Activated B cell treated with CpG ODN at 0.5 μM for 24 hours (primary cell): ENCODE results near the gene IGF2R. TPM values are rescaled to one million over a fixed set of nuclear protein-coding genes. Genes with fewer than 3 reads are reported as not detected.

ENCODE experiments used
- ATAC-seq: fragments of 200-7000 bp; cut with Tn5 transposase; one replicate; pipeline ENCODE4 v1.10.0; 2021; ENCODE audit warnings: low read depth, mild to moderate bottlenecking, moderate library complexity
- CTCF ChIA-PET: fragments of 350-600 bp; sonication (Branson Sonifier 250); formaldehyde crosslinking; loops from one replicate; lab custom pipeline; 2021; ENCODE audit warnings: antibody characterized with exemption; lab: Charles Lee
- POLR2A ChIA-PET: fragments of 350-600 bp; sonication (Branson Sonifier 250); formaldehyde crosslinking; loops from one replicate; lab custom pipeline; 2021; ENCODE audit warnings: antibody characterized with exemption; lab: Charles Lee
- DNase-seq: peaks from one replicate; pipeline ENCODE4 v3.0.0; 2022
- H3K27ac Mint-ChIP-seq: one replicate; pipeline ENCODE4 v1.8.0; 2020; ENCODE audit warnings: mixed read lengths
- H3K27me3 Mint-ChIP-seq: one replicate; pipeline ENCODE4 v1.8.0; 2021; ENCODE audit warnings: mixed read lengths
- H3K36me3 Mint-ChIP-seq: one replicate; pipeline ENCODE4 v1.8.0; 2021; ENCODE audit warnings: low read depth, mixed read lengths
- H3K4me1 Mint-ChIP-seq: one replicate; pipeline ENCODE4 v1.8.0; 2021; ENCODE audit warnings: mixed read lengths
- H3K4me3 Mint-ChIP-seq: one replicate; pipeline ENCODE4 v1.8.0; 2020; ENCODE audit warnings: mild to moderate bottlenecking, mixed read lengths
- H3K9me3 Mint-ChIP-seq: one replicate; pipeline ENCODE4 v1.8.0; 2020; ENCODE audit warnings: mixed read lengths
- CTCF ChIP-seq: fragments of 200-600 bp; IDR thresholded peaks from one replicate; pipeline ENCODE4 v1.8.0; 2022; ENCODE audit warnings: antibody characterized with exemption, mild to moderate bottlenecking
- intact Hi-C: fragments of 100-400 bp; cut with micrococcal nuclease; formaldehyde crosslinking; loops from one replicate; pipeline ENCODE4 v1.15.1; 2024
- total RNA-seq: library from RNA; stranded (reverse); gene quantifications from 2 replicates; pipeline ENCODE4 v1.2.3, GENCODE V29; 2022

IGF2R gene
- total RNA-seq, 1 donor from 2014 or later, result 79.5 TPM

- intact Hi-C loops, result no loop called here
- H3K27me3 Mint-ChIP-seq, result no peaks in the 10 kb centered on the region
- H3K36me3 Mint-ChIP-seq, result peaks cover 86% of the 10 kb centered on the region
- peaks cover 40% of the 10 kb centered on the region for H3K4me1 Mint-ChIP-seq
- H3K27ac Mint-ChIP-seq, result peak overlapping the region; percentile 35
- TF ChIP-seq CTCF, result no peak
- H3K9me3 Mint-ChIP-seq, result no peaks in the 10 kb centered on the region
- ATAC-seq (peak; percentile 30), DNase-seq (no peak)
- CTCF ChIA-PET, result no interaction called here
- H3K4me3 Mint-ChIP-seq, result peak overlapping the region; percentile 42
- POLR2A ChIA-PET, result no interaction called here
Measured at GRCh38 chr6:160070427-160070826, 101.5 kb downstream of the IGF2R start.

GRCh38 chr6:160070831-160071230, 101.9 kb downstream of the IGF2R start:
- DNase-seq, result no peak
- H3K4me1 Mint-ChIP-seq, result peaks cover 40% of the 10 kb centered on the region
- ChIA-PET POLR2A (no interaction called here), CTCF (no interaction called here)
- H3K4me3 Mint-ChIP-seq, result peak overlapping the region; percentile 42
- no peaks in the 10 kb centered on the region for H3K27me3 Mint-ChIP-seq
- H3K27ac Mint-ChIP-seq, result peak overlapping the region; percentile 35
- intact Hi-C loops, result no loop called here
- TF ChIP-seq CTCF, result no peak
- no peak for ATAC-seq
- peaks cover 88% of the 10 kb centered on the region for H3K36me3 Mint-ChIP-seq
- no peaks in the 10 kb centered on the region for H3K9me3 Mint-ChIP-seq

GRCh38 chr6:160071805-160072690, 103.2 kb downstream of the IGF2R start:
- no peaks in the 10 kb centered on the region for H3K9me3 Mint-ChIP-seq

GRCh38 chr6:160073272-160073671, 104.4 kb downstream of the IGF2R start:
- Mint-ChIP-seq H3K4me1 (peaks cover 35% of the 10 kb centered on the region), H3K9me3 (no peaks in the 10 kb centered on the region), H3K27ac (no peak overlapping the region), H3K36me3 (peaks cover 91% of the 10 kb centered on the region), H3K4me3 (no peak overlapping the region), H3K27me3 (no peaks in the 10 kb centered on the region)
- DNase-seq (no peak), ATAC-seq (no peak)
- POLR2A ChIA-PET, result no interaction called here
- intact Hi-C loops, result no loop called here
- TF ChIP-seq CTCF, result no peak
- CTCF ChIA-PET, result no interaction called here

More at GRCh38 chr6:160071805-160072690, 103.2 kb downstream of the IGF2R start:
- Mint-ChIP-seq H3K27me3 (no peaks in the 10 kb centered on the region), H3K4me3 (no peak overlapping the region), H3K4me1 (peaks cover 40% of the 10 kb centered on the region), H3K27ac (no peak overlapping the region), H3K36me3 (peaks cover 94% of the 10 kb centered on the region)
- intact Hi-C loops, result no loop called here
- DNase-seq, result no peak
- POLR2A ChIA-PET, result interaction anchor here (0.6 kb wide), 1 partner anchor 817 kb away, joined by 3 read pairs; no protein-coding TSS in a partner anchor
- ATAC-seq, result no peak
- CTCF ChIA-PET, result no interaction called here
- TF ChIP-seq CTCF, result no peak

GRCh38 chr6:160076009-160076408, 107.1 kb downstream of the IGF2R start:
- no peak overlapping the region for H3K27ac Mint-ChIP-seq
- intact Hi-C loops, result no loop called here
- ChIA-PET POLR2A (interaction anchor here (0.6 kb wide), 1 partner anchor 19 kb away, joined by 10 read pairs; no protein-coding TSS in a partner anchor), CTCF (no interaction called here)
- no peak for TF ChIP-seq CTCF
- no peaks in the 10 kb centered on the region for H3K9me3 Mint-ChIP-seq
- ATAC-seq (no peak), DNase-seq (no peak)
- H3K4me3 Mint-ChIP-seq, result no peak overlapping the region
- H3K36me3 Mint-ChIP-seq, result peaks cover 92% of the 10 kb centered on the region
- no peaks in the 10 kb centered on the region for H3K27me3 Mint-ChIP-seq
- peaks cover 8% of the 10 kb centered on the region for H3K4me1 Mint-ChIP-seq
